Measurements from ENCODE around the gene REST. TPM values are rescaled to one million over a fixed set of nuclear protein-coding genes. Genes with fewer than 3 reads are reported as not detected.

REST gene
- total and polyA plus RNA-seq, 2 of the 8 experiments (the other 6 are each of a cell fraction or from before 2014, with no cell fraction given) = 10.2 to 66.3 TPM

DNA sequence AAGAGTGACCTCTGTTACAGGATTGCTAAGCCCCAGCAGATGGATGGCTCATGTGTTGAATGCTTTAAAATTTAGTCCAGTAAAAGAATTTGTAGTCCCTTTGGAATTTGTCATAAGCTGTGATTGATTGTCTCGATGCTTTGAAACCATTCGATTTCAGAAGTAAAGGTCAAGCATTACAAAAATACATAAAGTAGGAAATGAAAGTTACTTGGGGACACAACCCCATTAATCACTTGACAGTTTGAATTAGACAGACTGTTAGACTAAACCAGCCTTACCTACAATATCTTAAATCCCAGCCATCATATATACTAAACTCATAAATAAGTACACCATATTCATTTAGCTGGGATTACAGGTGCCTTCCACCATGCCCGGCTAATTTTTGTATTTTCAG, 6.6 kb downstream of the REST start (continued):
- TF ChIP-seq, protein P1, sequence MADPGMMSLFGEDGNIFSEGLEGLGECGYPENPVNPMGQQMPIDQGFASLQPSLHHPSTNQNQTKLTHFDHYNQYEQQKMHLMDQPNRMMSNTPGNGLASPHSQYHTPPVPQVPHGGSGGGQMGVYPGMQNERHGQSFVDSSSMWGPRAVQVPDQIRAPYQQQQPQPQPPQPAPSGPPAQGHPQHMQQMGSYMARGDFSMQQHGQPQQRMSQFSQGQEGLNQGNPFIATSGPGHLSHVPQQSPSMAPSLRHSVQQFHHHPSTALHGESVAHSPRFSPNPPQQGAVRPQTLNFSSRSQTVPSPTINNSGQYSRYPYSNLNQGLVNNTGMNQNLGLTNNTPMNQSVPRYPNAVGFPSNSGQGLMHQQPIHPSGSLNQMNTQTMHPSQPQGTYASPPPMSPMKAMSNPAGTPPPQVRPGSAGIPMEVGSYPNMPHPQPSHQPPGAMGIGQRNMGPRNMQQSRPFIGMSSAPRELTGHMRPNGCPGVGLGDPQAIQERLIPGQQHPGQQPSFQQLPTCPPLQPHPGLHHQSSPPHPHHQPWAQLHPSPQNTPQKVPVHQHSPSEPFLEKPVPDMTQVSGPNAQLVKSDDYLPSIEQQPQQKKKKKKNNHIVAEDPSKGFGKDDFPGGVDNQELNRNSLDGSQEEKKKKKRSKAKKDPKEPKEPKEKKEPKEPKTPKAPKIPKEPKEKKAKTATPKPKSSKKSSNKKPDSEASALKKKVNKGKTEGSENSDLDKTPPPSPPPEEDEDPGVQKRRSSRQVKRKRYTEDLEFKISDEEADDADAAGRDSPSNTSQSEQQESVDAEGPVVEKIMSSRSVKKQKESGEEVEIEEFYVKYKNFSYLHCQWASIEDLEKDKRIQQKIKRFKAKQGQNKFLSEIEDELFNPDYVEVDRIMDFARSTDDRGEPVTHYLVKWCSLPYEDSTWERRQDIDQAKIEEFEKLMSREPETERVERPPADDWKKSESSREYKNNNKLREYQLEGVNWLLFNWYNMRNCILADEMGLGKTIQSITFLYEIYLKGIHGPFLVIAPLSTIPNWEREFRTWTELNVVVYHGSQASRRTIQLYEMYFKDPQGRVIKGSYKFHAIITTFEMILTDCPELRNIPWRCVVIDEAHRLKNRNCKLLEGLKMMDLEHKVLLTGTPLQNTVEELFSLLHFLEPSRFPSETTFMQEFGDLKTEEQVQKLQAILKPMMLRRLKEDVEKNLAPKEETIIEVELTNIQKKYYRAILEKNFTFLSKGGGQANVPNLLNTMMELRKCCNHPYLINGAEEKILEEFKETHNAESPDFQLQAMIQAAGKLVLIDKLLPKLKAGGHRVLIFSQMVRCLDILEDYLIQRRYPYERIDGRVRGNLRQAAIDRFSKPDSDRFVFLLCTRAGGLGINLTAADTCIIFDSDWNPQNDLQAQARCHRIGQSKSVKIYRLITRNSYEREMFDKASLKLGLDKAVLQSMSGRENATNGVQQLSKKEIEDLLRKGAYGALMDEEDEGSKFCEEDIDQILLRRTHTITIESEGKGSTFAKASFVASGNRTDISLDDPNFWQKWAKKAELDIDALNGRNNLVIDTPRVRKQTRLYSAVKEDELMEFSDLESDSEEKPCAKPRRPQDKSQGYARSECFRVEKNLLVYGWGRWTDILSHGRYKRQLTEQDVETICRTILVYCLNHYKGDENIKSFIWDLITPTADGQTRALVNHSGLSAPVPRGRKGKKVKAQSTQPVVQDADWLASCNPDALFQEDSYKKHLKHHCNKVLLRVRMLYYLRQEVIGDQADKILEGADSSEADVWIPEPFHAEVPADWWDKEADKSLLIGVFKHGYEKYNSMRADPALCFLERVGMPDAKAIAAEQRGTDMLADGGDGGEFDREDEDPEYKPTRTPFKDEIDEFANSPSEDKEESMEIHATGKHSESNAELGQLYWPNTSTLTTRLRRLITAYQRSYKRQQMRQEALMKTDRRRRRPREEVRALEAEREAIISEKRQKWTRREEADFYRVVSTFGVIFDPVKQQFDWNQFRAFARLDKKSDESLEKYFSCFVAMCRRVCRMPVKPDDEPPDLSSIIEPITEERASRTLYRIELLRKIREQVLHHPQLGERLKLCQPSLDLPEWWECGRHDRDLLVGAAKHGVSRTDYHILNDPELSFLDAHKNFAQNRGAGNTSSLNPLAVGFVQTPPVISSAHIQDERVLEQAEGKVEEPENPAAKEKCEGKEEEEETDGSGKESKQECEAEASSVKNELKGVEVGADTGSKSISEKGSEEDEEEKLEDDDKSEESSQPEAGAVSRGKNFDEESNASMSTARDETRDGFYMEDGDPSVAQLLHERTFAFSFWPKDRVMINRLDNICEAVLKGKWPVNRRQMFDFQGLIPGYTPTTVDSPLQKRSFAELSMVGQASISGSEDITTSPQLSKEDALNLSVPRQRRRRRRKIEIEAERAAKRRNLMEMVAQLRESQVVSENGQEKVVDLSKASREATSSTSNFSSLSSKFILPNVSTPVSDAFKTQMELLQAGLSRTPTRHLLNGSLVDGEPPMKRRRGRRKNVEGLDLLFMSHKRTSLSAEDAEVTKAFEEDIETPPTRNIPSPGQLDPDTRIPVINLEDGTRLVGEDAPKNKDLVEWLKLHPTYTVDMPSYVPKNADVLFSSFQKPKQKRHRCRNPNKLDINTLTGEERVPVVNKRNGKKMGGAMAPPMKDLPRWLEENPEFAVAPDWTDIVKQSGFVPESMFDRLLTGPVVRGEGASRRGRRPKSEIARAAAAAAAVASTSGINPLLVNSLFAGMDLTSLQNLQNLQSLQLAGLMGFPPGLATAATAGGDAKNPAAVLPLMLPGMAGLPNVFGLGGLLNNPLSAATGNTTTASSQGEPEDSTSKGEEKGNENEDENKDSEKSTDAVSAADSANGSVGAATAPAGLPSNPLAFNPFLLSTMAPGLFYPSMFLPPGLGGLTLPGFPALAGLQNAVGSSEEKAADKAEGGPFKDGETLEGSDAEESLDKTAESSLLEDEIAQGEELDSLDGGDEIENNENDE (IDR thresholded peaks at IDR 0.05; ENCODE audit: insufficient replicate concordance, low read length) = no peak
- no peak for TF ChIP-seq RXRA (IDR thresholded peaks at IDR 0.05; ENCODE audit: insufficient read depth, low read depth, low read length)
- no peak for TF ChIP-seq RFX5 (IDR thresholded peaks at IDR 0.05; ENCODE audit: borderline replicate concordance, low read depth, low read length)
- no peak for TF ChIP-seq CBX5 (IDR thresholded peaks at IDR 0.05; ENCODE audit: low read depth, low read length)
- no peak for TF ChIP-seq CEBPB (IDR thresholded peaks at IDR 0.05; ENCODE audit: low read depth, low read length)
- TF ChIP-seq RNF2 (IDR thresholded peaks at IDR 0.05; ENCODE audit: borderline replicate concordance, low read depth, low read length, missing control alignments, poor library complexity, severe bottlenecking) = no peak
- no peak for TF ChIP-seq JUND (IDR thresholded peaks at IDR 0.05; ENCODE audit: low read length)
- TF ChIP-seq BRCA1 (IDR thresholded peaks at IDR 0.05; ENCODE audit: low read depth, low read length) = no peak
- TF ChIP-seq GTF2F1 (IDR thresholded peaks at IDR 0.05; ENCODE audit: borderline replicate concordance, low read depth, low read length) = no peak
- TF ChIP-seq TAF7 (optimal IDR thresholded peaks at IDR 0.05; ENCODE audit: borderline replicate concordance, low read depth, low read length) = no peak
- TF ChIP-seq PHF8 (conservative IDR thresholded peaks at IDR 0.05; ENCODE audit: low read depth, low read length) = no peak
- no peak for TF ChIP-seq CHD2 (IDR thresholded peaks at IDR 0.05; ENCODE audit: low read length)

All from H1 (cell line).